ENCODE data around the gene PLCL1.

Gene PLCL1

GRCh38 chr2:198080879-198081765 lies 276.7 kb downstream of the PLCL1 start:
- H3K4me2 ChIP-seq: no peak overlapping the region
- no peak overlapping the region for H3K9ac ChIP-seq
- H2AFZ ChIP-seq (ENCODE audit: low read depth): no peak overlapping the region
- H3K27me3 ChIP-seq (ENCODE audit: insufficient read depth, low read depth): no peaks in the 10 kb centered on the region
- no peaks in the 10 kb centered on the region for H3K79me2 ChIP-seq (ENCODE audit: insufficient read depth, low read depth)
- TF ChIP-seq, protein P1, sequence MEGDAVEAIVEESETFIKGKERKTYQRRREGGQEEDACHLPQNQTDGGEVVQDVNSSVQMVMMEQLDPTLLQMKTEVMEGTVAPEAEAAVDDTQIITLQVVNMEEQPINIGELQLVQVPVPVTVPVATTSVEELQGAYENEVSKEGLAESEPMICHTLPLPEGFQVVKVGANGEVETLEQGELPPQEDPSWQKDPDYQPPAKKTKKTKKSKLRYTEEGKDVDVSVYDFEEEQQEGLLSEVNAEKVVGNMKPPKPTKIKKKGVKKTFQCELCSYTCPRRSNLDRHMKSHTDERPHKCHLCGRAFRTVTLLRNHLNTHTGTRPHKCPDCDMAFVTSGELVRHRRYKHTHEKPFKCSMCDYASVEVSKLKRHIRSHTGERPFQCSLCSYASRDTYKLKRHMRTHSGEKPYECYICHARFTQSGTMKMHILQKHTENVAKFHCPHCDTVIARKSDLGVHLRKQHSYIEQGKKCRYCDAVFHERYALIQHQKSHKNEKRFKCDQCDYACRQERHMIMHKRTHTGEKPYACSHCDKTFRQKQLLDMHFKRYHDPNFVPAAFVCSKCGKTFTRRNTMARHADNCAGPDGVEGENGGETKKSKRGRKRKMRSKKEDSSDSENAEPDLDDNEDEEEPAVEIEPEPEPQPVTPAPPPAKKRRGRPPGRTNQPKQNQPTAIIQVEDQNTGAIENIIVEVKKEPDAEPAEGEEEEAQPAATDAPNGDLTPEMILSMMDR (conservative IDR thresholded peaks at IDR 0.05; ENCODE audit: low read depth, low read length): no peak
- no peak overlapping the region for H3K4me3 ChIP-seq (IDR thresholded peaks at IDR 0.05; ENCODE audit: insufficient read depth, low read depth, low read length)
- no peak overlapping the region for H3K27ac ChIP-seq
- no peaks in the 10 kb centered on the region for H3K36me3 ChIP-seq (ENCODE audit: insufficient read depth)
- H4K20me1 ChIP-seq (ENCODE audit: insufficient read depth): no peaks in the 10 kb centered on the region
- no peaks in the 10 kb centered on the region for H3K4me1 ChIP-seq (ENCODE audit: low read depth, poor library complexity, severe bottlenecking)

DNA sequence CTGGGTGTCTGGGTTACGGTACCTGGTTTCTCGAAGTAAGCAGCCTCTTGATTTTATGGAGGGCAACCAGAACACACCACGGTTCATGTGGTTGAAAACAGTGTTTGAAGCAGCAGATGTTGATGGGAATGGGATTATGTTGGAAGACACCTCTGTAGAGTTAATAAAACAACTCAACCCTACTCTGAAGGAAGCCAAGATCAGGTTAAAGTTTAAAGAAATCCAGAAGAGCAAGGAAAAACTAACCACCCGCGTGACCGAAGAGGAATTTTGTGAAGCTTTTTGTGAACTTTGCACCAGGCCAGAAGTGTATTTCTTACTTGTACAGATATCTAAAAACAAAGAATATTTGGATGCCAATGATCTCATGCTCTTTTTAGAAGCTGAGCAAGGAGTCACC lies 279.8 kb downstream of the PLCL1 start:
- Histone ChIP-seq H4K20me1 (ENCODE audit: insufficient read depth) (no peaks in the 10 kb centered on the region), H3K79me2 (ENCODE audit: insufficient read depth, low read depth) (no peaks in the 10 kb centered on the region), H3K27ac (no peak overlapping the region), H3K9ac (no peak overlapping the region), H3K4me1 (ENCODE audit: low read depth, poor library complexity, severe bottlenecking) (no peaks in the 10 kb centered on the region), H3K27me3 (ENCODE audit: insufficient read depth, low read depth) (no peaks in the 10 kb centered on the region), H3K4me3 (IDR thresholded peaks at IDR 0.05; ENCODE audit: insufficient read depth, low read depth, low read length) (no peak overlapping the region), H2AFZ (ENCODE audit: low read depth) (no peak overlapping the region), H3K36me3 (ENCODE audit: insufficient read depth) (no peaks in the 10 kb centered on the region), H3K4me2 (no peak overlapping the region)
- TF ChIP-seq, protein P1 (conservative IDR thresholded peaks at IDR 0.05; ENCODE audit: low read depth, low read length): no peak

DNA sequence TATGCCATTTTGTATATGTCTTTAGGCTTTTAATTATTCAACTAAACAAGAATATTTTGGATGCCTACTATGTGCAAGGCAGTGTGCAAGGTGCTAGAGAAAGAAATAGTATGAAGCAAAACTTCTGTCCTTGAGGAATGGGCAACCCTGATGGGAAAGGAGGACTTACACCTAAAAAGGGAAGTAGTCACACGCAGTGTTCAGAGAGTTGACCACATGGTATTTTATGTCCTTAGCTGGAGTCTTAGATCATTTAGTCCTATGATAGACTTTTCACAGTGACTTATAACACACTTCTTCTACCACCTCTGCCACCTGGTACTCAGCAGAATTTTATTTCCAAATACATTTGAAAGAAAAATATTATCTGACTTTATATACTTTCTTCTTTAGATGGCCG lies 291.6 kb downstream of the PLCL1 start:
- Histone ChIP-seq H3K36me3 (ENCODE audit: insufficient read depth) (no peaks in the 10 kb centered on the region), H3K4me3 (IDR thresholded peaks at IDR 0.05; ENCODE audit: insufficient read depth, low read depth, low read length) (no peak overlapping the region), H2AFZ (ENCODE audit: low read depth) (no peak overlapping the region), H3K27ac (no peak overlapping the region), H3K9ac (no peak overlapping the region), H3K4me1 (ENCODE audit: low read depth, poor library complexity, severe bottlenecking) (no peaks in the 10 kb centered on the region), H3K4me2 (no peak overlapping the region), H3K79me2 (ENCODE audit: insufficient read depth, low read depth) (no peaks in the 10 kb centered on the region), H3K27me3 (ENCODE audit: insufficient read depth, low read depth) (no peaks in the 10 kb centered on the region), H4K20me1 (ENCODE audit: insufficient read depth) (no peaks in the 10 kb centered on the region)
- TF ChIP-seq, protein P1 (conservative IDR thresholded peaks at IDR 0.05; ENCODE audit: low read depth, low read length): no peak

GRCh38 chr2:198096965-198097364 lies 292.6 kb downstream of the PLCL1 start:
- Histone ChIP-seq H3K4me1 (ENCODE audit: low read depth, poor library complexity, severe bottlenecking) (no peaks in the 10 kb centered on the region), H4K20me1 (ENCODE audit: insufficient read depth) (no peaks in the 10 kb centered on the region), H2AFZ (ENCODE audit: low read depth) (no peak overlapping the region), H3K4me3 (IDR thresholded peaks at IDR 0.05; ENCODE audit: insufficient read depth, low read depth, low read length) (no peak overlapping the region), H3K27me3 (ENCODE audit: insufficient read depth, low read depth) (no peaks in the 10 kb centered on the region), H3K9ac (no peak overlapping the region), H3K4me2 (no peak overlapping the region), H3K36me3 (ENCODE audit: insufficient read depth) (no peaks in the 10 kb centered on the region), H3K79me2 (ENCODE audit: insufficient read depth, low read depth) (no peaks in the 10 kb centered on the region), H3K27ac (no peak overlapping the region)
- TF ChIP-seq, protein P1 (conservative IDR thresholded peaks at IDR 0.05; ENCODE audit: low read depth, low read length): no peak

Measured in KMS-11 (cell line).